VCaP (cell line): ENCODE data around the gene TBC1D8.
A peak's percentile ranks its signal among the peaks of the same experiment; 100 is the strongest.

ENCODE experiments used
- H3K27ac ChIP-seq: fragments of 450-650 bp; 2 replicates; pipeline ENCODE4 v1.5.1; 2017
- TF ChIP-seq, protein P1 (sequence below): fragments of 450-650 bp; conservative IDR thresholded peaks from 2 replicates; pipeline ENCODE4 v1.5.1; 2017; ENCODE audit warnings: mild to moderate bottlenecking, moderate library complexity

Gene TBC1D8

DNA sequence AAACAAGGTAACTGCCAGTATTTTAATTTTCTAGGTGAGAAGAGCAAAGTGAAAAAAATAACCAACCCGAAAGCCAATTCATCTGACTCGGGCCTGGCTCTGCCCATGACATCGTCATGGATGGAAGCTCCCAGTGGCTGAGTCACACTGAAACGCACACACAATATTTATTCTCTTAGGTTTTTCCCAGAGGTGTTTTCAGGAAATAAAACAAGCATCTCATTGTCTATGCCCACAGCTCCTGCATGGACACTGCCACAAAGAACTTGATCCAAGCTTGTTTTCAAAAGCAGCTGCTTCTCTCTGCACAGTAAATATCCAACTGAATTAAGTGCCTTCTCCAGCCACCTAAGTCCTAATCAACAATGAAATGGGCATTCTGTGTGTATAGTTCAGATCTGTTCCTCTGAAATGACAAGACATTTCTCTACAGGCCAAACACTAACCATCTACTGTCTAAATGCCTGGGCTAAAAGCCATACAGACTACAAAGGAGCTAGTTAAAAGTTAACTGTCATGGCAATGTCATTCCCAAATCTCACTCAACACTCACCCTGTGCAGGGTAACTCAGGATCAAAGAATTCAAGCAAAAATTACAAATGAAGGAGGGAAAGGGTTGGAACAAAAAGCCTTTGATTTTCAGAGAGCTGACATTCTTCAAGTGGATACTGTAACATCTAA lies 86.2 kb downstream of the TBC1D8 start:
- TF ChIP-seq, protein P1, sequence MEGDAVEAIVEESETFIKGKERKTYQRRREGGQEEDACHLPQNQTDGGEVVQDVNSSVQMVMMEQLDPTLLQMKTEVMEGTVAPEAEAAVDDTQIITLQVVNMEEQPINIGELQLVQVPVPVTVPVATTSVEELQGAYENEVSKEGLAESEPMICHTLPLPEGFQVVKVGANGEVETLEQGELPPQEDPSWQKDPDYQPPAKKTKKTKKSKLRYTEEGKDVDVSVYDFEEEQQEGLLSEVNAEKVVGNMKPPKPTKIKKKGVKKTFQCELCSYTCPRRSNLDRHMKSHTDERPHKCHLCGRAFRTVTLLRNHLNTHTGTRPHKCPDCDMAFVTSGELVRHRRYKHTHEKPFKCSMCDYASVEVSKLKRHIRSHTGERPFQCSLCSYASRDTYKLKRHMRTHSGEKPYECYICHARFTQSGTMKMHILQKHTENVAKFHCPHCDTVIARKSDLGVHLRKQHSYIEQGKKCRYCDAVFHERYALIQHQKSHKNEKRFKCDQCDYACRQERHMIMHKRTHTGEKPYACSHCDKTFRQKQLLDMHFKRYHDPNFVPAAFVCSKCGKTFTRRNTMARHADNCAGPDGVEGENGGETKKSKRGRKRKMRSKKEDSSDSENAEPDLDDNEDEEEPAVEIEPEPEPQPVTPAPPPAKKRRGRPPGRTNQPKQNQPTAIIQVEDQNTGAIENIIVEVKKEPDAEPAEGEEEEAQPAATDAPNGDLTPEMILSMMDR, result no peak
- peak overlapping the region; percentile 57 for H3K27ac ChIP-seq

DNA sequence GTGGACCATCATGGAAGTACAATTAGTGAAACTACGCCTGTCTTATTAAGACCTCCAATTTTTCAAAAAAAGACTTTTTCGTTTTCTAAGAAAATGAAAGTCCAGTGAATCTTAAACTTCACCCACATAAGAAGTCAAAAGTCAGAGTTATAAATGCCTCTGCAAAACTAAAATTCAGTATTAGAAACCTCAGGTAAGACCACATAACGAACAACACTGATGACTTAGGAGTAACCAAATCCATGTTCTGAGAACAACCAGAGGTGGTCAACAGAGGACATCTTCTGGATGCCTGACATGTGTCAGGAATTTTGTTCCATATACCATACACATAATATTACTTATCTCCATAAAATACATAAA lies 86.7 kb downstream of the TBC1D8 start:
- TF ChIP-seq, protein P1, result no peak
- peak overlapping the region; percentile 57 for H3K27ac ChIP-seq

DNA sequence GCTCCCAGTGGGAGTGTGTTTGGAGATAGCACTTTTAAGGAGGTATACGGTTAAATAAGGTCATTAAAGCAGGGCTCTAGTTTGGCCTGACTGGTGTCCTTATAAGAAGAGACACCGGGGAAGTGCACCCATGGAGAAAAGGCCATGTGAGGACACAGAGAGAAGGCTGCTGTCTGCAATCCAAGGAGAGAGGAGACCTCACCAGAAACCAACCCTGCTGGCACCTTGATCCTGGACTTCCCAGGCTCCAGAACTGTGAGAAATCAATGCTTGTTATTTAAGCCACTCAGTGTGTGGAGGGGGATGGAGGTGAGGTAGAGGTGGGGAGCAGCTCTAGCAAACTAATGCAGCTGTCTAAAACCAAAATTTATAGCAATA lies 87.1 kb downstream of the TBC1D8 start:
- no peak overlapping the region for H3K27ac ChIP-seq
- TF ChIP-seq, protein P1, result no peak

DNA sequence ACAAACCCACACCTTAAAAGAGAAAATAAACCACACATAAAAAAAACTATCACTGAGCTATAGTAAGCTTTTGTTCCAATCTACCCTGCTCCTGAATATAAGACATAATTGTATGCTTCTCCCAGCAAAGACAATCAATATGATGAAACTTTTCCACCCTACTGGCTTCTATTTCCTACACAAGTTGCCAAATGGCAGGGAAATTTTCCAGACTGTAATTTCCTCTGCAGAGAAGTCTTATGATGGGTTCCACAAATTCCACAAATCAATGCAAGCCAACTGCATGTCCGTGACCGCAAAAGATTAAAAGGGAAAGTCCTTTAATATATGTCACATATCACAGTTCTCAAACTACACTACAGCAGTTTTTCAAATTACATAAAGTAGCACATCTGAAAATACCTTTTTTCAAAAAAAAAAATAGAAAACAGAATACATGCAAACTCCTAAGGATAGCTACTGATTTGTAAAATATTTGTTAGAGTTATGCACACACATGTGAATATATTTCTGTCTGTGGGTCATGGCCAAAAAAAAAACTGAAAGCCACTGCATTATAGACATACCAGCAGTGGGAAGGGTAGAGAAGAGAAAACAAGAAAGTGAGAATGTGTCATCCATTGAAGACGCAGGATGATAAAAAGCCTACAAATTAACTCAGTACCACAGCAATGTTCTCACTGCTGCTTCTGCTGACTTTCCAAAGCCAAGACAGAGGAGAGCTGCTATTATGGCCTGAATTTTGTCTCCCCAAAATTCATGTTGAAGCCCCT lies 87.6 kb downstream of the TBC1D8 start:
- no peak overlapping the region for H3K27ac ChIP-seq
- TF ChIP-seq, protein P1, result no peak

DNA sequence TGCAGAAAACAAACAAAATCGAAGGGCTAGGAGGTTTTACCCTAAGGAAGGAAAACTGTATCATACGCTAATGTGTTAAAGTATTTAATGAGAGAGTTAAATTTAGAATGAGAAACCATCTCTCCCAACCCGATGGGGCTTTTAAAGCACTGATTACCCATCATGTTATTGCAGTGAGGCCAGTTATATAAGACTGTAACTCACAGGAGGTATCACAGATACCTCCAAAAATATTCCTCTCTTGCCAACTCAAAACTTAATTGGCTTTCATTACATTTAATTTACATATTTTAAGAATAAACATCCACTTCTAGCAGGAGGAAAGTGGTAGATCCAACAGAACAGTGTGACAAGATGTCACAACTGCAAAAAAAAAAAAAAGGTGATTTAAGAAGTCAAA lies 92.8 kb downstream of the TBC1D8 start:
- H3K27ac ChIP-seq, result no peak overlapping the region
- TF ChIP-seq, protein P1, result no peak

DNA sequence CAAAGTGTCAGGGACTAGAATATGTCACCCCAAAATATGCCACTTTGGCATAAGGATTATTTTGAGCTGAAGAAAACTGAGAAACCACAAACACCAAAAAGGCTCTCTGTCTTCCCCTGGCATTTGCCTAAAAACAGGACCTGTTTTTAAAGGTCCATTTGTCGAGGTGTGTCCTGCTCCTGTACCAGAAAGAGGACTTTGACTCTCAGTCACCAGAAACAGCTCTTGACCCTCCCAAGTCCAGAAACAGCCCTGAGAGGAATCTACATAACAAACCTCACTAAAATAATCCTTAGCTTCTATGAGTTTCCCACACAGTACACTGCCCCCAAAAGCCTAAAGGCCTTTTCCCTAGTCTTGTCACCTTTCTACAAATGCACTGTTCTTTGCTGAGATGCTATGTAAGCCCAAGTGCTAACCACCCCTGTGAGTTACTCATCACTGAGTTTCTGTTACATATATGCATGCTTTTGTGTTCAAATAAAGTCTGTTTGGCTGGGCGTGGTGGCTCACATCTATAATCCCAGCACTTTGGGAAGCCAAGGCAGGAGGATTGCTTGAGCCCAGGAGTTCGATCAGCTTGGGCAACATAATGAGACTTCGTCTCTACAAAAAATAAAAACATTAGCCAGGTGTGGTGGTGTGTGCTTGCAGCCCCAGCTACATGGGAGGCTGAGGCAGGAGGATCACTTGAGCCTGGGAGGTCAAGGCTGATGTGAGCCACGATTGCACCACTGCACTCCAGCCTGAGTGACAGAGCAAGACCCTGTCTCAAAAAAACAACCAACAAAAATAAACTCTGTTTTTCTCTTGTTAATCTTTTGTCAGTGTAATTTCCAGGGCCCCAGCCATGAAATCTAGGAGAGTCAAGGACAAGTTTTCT lies 93.9 kb downstream of the TBC1D8 start:
- H3K27ac ChIP-seq, result no peak overlapping the region
- TF ChIP-seq, protein P1, result no peak

DNA sequence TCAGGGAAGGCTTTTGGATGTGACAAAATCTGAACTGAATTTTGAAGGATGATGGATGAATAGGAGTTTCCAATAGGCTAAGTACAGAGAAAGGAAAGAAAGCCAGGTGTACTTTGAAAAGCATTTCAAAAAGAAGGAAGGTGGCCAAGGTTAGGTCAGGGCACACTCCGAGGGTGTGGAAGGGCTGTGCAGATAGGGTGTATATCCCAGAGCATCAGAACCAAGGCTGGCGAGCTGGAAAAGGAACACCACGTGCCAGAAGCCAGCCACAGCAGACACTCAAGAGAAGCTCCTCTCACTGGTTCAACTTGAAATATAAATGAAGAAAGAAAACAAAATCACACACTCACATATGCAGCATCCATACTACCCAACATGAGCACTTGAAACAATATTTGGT lies 98.1 kb downstream of the TBC1D8 start:
- H3K27ac ChIP-seq, result no peak overlapping the region
- TF ChIP-seq, protein P1, result no peak
